Germinal center (tissue), 1 donor: Measurements from ENCODE around the gene SPEG.
A peak's percentile ranks its signal among the peaks of the same experiment; 100 is the strongest.

ENCODE experiments used
- DNase-seq: peaks from one replicate; pipeline ENCODE4 v3.0.0; 2012; ENCODE audit warnings: mixed read lengths, low spot score

Gene SPEG

GRCh38 chr2:219462349-219462748 is 27.7 kb downstream of the SPEG start:
- DNase-seq = no peak

GRCh38 chr2:219464286-219465032 is 29.8 kb downstream of the SPEG start:
- DNase-seq = no peak

- no peak for DNase-seq
These were observed 31.3 kb downstream of the SPEG start for GRCh38 chr2:219465659-219466561.

- DNase-seq = no peak
These were observed 32.4 kb downstream of the SPEG start for GRCh38 chr2:219466816-219467735.

DNA sequence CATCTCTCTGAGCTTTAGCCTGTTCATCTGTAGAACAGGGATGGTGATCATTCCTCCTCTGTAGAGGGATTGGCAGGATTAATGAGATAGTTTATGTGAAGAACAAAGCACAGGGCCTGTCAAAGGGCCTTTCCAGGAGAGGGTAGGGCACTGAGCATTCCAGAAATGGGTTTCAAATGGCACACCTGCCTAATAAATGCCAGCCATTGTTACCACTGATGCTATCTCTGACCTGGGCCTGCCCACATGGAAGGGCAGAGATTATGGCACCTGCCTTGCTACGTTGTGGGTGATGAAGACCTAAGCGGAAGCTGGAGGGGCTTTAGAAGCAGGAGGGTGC is 33.1 kb downstream of the SPEG start:
- no peak for DNase-seq

GRCh38 chr2:219468410-219469185 is 34.0 kb downstream of the SPEG start:
- no peak for DNase-seq

- DNase-seq = no peak
These were observed 34.6 kb downstream of the SPEG start for GRCh38 chr2:219469186-219469724.

DNA sequence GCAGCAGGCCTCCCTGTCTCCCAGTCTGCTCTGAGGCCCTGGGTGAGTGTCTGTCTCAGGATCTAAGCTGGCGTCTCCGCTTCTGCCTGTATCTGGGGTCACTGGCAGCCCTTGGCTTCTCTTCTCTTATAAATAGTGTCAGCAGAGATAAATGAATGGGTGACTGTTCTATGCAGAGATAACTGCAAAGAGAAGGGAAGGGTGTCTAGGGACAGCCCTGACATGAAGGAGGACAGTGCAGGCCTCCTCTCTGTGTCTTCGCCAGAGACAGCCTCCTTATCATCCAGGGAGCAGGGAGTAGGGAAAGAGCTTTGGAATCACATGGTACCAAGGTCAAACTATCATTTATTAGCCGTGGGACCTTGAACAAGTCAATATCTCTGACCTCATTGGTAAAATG is 35.8 kb downstream of the SPEG start:
- no peak for DNase-seq

GRCh38 chr2:219471476-219472371 is 37.1 kb downstream of the SPEG start:
- DNase-seq = no peak

GRCh38 chr2:219472629-219473187 is 38.1 kb downstream of the SPEG start:
- DNase-seq = no peak

GRCh38 chr2:219473511-219473910 is 38.9 kb downstream of the SPEG start:
- no peak for DNase-seq

- DNase-seq = no peak
These were observed 39.8 kb downstream of the SPEG start for GRCh38 chr2:219474285-219475060.

- no peak for DNase-seq
These were observed 40.6 kb downstream of the SPEG start for GRCh38 chr2:219475278-219475677.

- DNase-seq = peak; percentile 59
These were observed 41.3 kb downstream of the SPEG start for GRCh38 chr2:219475697-219476651.

GRCh38 chr2:219476652-219477151 is 42.1 kb downstream of the SPEG start:
- DNase-seq = no peak

GRCh38 chr2:219477179-219477578 is 42.5 kb downstream of the SPEG start:
- no peak for DNase-seq

GRCh38 chr2:219477815-219478214 is 43.2 kb downstream of the SPEG start:
- DNase-seq = no peak

DNA sequence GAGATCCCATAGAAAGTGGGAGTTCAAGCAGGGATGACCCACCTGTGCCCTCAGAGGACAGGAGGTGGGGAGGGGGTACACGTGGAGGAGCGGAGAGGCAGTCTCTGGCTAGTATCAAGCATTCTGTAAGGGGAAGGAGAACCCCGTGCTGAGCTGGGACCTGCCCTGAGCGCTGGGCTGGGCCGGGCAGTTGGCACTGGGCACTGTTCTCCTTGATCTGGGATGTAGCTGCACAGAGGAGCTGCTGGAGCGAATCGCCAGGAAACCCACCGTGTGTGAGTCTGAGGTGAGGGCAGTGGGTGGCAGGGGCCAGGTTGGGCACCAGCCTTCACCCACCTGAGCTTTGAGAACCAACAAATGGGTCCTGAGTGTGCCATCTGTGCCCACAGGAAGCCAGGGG is 44.3 kb downstream of the SPEG start:
- DNase-seq = no peak
